GM21447 (cell line): ENCODE measurements around the gene LRRC31.

Source experiments
- ATAC-seq: cut with Tn5 transposase; IDR thresholded peaks from one replicate; pipeline ENCODE4 v1.9.1; 2021; ENCODE audit not compliant: unreplicated experiment

The LRRC31 gene

DNA sequence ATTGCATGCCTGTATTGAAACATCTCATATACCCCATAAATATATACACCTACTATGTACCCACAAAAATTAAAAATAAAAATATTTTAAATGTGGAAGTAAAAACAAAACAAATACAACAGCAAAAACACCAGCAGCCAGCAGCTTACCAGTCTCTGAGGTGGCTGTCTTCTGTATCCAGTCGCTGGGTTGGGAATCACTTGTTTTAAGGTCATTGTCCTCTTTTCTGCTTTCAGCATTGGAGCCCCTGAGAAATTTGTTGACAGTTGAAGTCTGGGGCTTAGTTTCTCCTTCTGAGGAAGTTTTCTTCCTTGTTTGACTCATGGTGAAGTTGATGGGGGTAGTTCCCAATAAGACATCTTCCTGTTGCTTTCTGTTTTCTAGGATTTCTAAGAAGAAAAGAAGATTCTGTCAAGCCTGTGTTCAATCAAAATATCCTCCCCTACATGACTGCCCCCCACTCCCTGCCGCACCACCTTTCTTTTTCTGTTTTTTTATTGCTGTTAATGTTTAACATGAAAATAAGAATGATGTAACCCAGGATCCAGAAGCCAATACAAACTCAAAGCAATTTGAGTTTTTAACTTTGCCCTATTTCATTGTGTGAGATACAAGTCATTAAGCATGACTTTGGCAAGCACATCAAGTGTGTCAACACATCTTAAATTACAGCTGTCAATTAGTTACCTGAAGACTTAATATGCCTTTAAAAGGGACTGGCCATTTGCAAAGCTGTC, at the start of gene LRRC31:
TSS of gene LRRC31 (minus strand) at position 452 of the 737 bp plus-strand sequence. CDS start at position 324, 128 bp downstream.
- no peak for ATAC-seq

DNA sequence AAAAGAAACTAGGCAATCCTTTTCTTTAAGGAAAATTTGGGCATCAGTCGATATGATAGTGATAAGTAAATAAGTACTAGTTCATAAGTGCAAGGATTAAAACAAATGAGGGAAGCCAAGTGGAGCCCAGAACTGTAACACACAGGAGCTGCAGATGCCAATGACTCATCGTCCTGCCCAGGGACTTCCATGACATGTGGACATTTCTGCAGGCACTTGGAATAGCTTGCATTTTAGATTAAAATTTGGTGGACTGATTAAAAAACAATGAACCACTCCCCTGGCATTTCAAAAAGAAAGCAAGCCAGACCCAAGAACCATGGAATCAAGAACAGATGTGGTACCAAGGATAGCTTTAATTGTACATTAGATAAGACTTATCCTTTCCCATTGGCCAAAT, 44.6 kb upstream of the LRRC31 start:
- no peak for ATAC-seq

DNA sequence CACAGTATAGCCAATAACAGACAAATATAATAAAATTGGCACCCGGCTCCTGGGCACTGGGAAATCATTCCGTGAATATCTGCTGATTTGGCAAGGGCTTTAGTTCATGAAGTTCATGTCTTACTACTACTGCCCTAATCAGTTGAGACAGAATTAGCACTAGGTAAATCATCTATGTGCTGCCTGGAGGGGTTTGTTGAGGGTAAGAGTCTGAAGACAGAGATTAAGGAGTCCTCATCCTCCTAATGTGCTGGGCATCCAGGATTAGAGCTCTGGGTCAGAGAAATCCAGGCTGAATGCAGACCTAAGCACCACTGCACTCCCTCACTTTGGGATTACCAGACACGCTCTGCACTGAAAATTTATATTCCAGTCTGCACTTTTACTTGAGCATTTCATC, 43.6 kb upstream of the LRRC31 start:
- ATAC-seq, result no peak

DNA sequence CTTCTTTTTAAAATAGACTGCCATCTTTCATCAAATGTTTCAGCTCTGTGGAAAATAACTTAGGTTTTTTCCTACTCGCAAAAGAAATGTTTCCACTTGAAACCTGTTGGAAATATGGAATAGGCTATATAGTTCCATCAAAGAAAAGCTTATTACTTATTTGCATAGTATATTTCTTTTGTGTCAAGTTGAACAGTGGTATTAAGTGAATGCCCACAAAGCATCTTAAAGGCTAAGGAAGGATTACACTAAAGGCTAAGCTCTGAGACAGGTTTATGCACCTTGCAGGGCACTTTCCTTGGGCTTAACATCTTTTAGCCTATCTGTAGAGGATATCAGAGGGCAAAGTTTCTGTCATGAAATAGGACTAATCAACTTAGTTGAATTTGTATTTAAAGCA, 41.5 kb upstream of the LRRC31 start, which contains the start of gene SAMD7:
TSS of gene SAMD7 (plus strand) at position 301 of the 400 bp plus-strand sequence. CDS start 7,927 bp downstream, outside the sequence.
- ATAC-seq, result no peak

DNA sequence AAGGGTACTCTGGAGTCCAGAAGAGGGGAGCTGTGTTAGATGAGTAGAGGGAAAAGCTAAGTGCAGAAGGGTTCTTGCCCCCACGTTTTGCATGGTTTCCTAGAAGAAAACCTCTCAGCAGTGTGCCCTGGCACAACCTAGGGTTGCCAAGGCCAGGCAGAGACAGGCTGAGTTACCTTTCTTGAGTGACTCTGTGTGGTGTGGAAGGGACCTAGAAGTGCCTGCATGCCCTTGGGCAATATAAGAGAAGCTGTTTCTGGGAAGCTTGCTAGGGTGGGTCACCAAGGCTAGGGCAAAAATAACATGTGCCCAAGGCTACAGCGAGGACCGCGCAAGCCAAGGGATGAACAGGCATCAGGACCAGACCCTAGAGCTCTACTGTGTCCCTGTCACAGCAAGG, 38.2 kb upstream of the LRRC31 start:
- no peak for ATAC-seq

DNA sequence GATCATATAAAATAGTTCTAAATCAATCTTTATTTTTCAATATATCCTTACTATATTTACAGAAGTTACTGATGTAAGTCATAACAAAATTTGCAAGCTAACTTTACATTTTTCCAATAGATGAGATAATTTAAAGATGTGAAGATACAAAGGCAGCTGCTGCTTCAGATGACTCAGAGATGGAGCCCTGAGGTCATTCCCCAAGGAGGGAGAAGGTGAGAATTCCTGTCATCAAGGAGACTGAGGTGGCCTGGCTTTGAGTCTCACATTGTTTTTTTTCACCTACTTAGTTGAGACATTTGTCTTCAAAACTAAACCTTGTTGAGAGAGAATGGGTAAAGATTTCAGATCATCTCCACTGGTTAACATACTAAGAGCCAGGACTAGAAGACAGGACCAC, 37.7 kb upstream of the LRRC31 start:
- ATAC-seq, result no peak

DNA sequence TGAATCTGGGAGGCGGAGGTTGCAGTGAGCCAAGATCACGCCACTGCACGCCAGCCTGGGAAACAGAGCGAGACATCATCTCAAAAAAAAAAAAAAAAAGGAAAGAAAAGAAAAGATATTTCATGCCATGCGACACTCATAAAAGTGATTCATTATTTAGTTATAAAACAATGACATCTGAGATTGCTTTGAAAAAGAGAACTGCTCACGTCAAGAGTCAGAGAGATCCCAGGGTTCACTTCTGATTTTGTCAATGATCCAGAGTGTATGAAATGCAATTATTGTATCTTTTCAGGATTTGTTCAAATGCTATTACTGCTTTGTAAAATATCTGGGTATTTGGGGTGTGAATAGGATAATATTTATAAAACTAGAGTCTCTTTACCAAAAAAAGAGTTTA, 35.7 kb upstream of the LRRC31 start:
- ATAC-seq, result no peak

DNA sequence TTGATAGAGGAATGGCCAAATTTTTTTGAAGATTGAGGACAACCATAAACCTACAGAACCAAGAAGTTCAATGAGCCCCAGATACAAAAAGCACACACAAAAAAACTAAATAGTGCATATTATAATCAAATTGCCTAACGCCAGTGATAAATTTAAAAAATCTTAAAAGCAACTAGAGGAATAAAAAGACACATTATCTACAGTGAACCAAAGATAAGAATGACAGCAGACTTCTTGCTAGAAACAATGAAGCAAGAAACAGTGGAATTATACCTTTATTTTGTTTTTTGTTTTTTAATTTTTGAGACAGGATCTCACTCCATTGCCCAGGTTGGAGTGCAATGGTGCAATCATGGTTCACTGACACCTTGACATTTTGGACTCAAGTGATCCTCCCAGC, 31.7 kb upstream of the LRRC31 start:
- ATAC-seq, result no peak

DNA sequence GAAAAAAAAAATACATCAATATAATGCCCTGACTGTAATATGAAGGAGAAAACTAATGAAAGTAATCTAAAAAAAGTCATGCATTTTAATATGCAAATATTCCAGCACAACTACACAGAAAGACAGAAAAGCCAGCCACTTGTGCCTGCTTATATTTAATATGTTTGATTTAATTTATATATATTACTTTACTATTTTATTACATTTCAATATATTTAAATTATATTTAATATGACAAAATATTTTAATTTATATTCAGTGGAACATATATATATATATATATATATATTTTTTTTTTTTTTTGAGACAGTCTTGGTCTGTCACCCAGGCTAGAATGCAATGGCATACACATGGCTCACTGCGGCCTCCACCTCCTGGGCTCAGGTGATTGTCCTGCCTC, 27.5 kb upstream of the LRRC31 start:
- ATAC-seq, result no peak

DNA sequence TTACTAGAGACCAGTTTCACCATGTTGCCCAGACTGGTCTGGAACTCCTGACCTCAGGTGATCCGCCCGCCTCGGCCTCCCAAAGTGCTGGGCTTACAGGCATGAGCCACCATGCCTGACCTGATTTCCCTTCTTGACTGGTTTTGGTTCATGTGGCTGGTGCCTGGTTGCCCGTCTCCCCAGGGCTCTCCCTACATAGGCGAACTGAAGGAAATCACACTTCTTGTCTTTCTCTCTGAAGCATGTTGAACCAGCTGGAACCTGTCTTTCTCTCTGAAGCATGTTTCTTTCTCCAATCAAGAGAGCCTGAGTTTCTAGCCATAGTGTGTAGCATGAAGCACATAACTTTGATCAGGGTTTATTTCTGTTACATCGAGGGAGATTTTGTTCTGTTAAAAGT, 25.3 kb upstream of the LRRC31 start:
- ATAC-seq, result no peak

DNA sequence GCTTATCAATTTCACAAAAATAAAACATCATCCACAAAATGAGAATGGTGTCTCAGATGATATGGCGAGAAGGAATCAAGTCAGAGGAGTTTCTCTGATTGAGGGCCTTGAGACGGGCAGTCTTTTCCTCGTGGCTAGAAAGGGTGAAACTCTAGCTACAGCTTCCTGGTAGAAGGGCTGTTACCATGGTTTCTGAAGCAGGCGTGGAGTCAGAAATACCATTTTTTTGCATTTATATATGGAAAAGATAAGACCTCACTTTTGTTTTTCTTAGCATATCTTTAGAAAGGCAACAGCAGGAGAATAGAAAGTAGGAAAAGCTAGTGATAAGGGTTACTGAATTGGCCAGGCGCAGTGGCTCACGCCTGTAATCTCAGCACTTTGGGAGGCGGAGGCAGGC, 24.4 kb upstream of the LRRC31 start:
- ATAC-seq, result no peak

DNA sequence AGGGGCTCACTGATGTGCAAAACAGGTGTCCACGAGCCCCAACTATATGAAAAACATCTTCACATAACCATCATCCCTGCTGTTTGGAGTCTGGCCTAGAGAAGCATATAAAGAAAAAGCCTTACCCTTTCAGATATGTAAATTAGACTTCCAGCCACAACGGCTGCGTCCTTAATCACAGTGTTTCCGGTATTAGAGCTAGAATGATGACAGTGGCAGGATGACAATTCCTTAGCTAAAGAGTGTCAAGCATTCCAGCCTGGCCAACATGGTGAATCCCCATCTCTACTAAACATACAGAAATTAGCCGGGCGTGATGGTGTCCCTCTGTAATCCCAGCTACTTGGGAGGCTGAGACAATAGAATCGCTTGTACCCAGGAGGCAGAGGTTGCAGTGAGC, 22.2 kb upstream of the LRRC31 start:
- ATAC-seq, result no peak

DNA sequence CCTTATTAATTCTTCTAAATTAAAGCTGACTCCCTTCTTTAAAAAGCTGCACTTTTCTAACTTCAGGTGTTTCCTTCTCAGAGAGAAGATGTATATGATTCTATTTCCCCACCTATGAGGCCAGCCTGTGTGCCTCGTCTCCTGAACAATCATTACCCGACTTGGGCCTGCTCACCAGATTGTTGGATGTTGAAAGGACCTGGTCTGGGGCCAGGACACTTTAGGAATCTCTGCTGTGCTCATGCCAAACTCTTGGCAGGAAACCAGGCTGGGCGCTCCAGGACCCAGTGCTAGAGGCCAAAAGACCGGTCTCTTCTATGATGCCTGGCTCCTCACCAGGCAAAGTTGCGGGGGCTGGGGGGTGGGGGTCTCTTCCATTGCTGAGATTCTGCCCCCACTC, 16.9 kb upstream of the LRRC31 start:
- ATAC-seq, result no peak

DNA sequence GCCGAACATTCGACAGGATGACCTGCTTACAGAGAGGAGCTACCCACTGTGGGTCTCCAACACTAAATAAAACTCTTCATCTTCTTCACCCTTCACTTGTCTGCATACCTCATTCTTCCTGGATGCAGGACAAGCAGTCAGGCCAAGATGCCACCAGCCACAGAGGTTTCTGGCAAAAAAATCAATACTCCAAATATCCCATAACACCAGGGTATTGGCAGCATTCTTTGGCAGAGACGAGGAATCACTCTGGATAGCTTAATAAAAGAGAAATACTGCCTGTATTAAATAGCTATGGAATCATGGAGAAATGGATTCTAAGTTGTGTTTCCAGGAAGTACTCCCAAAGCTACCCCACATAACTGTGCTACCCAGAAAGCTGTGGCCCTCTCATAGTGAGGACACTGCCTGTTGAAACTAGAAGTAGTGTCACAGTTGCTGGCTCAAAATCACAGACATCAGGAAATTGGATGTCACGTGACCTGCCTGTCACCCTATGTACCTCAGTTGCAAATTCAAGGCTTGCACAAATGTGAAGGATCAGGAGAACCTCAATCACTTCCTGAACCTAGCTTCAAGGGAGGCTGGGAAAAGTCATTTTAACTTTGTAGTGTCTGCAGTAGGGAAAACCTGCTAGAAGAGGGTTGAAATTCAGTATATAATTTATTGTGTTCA, 11.0 kb upstream of the LRRC31 start:
- no peak for ATAC-seq

DNA sequence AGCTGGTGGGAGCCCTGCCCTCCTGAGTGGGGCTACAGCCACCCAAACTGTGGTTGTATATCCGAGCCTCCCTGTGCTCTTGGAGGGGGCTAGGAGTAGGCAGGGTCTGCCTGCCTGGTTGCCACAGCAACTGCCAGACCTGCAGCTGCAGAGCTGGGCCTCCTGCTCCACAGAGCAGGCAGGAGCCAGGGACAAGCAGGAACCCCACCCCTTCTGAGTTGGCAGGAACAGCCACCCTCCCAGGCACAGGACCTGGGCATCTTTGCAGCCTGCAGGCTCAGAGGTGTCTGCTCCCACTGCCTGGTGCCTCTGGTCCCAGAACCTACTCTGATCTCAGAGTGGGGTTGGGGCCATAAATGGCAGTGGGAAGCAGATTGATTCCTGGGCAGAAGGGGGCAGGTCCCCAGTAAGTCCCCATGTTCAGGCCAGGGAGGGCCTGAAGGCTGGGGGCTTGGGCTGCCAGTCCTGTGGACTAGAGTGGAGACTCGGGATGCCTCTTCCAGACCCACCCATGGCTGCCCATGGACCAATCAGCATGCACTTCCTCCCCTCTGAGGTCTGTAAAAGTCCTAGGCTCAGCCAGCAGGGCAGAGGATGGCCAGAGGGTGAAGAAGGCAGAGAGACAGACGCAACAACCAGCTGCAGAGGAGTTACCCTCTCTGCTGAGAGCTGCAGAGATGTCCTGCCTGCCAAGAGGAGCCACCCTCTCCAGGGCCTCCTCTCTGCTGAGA, 10.3 kb upstream of the LRRC31 start:
- ATAC-seq, result no peak

DNA sequence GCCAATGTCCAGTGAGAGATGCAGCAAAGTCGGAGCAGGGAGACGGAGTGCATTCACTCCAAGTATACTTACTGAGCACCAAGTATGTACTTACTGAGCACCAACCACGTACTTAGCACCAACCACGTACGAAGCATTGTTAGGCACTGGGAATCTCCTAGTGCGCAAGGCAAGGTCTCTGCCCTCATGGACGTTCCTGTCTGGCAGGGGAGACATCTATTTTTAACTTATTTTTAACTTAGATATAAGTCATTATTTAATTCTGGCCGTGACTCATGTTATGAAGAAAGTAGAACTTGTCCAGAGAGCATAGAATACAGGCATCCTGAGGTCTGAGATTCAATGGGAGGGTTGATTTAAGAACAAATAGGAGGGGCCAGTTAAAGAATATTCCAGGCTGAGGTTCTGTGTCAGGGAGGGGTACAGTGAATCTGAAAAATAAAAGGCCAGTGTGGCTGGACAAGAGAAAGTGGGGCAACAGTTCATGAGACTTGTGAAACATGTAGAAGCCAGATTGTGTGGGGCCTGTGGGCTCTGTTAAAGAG, 9.3 kb upstream of the LRRC31 start:
- ATAC-seq, result no peak

DNA sequence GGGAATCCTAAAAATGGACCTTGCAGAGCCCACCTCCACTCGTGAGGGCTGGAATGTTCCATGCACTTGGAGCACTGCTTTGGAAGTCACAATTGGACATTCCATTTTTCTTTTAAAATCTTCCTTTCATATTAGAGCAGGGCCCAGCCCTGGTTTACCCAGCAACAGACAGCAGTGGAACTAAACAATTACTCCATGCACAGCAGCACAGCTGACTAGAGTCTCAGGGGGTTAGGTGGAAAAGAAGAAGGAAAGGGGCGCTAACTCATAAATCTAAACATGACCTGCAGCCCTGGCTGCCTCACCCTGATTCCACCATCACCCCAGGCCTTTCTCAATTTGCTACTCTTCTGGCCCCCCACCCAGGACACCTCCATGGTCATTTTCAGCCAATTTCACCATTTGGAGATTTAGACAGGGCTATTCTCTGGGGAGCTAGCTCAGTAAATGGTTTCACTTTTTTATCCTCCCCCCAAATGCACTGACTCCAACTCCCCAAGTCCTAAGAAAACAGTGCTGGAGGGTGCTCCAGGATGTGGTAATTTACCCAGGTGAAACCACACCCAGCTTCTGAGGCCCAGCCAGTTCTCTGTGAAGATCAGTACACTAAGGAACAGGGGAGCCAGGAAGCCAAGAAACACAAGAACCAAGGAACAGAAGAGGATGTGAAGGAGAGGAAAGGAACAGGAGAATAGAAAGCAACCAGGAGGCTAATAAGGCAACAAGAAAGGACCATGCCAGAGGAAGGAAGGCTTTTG, 1.6 kb upstream of the LRRC31 start:
- ATAC-seq, result peak; percentile 55

DNA sequence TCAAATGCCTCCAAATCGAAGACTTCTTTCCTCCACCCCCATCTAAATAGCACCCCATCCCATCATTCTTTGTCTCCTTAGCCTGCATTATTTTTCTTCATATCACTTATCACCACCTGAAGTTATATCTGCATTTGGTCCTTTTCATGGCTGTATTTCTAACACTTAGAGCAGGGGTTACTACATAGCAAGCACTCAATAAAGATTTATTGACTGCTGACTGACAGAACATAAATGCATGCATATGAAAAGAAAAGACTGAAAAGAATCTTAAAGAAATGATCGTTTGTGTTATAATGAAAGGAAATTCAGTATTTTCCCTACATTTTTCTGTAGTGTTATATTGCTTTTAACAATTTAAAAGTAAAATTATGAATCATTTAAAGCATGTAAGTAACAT, 1.4 kb downstream of the LRRC31 start:
- no peak for ATAC-seq

DNA sequence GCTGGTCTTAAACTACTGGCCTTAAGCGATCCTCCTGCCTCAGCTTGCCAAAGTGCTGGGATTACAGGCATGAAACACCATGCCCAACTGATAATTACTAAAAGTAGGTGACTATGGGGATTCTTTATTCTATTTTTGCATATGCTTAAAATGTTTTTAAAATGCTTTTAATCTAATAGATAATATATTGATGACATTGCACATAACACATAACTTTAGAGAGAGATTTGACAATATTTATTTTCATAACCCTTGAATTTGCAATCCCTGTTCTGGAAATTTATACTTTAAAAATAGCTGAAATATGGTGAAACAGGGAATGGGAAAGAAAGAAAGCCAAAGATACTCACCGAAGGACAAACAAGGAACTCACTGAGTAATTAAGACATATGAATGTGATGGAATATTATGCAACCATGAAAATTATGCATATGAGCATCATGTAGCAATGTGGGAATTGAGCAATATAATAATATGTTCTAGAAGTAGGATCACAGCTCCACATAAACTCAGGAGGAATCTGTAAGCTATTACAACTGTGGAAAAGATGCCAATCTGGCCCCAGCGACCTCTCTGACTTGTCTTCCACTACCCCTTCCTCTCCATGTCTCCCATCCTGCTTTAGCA, 2.0 kb downstream of the LRRC31 start:
- ATAC-seq, result no peak

DNA sequence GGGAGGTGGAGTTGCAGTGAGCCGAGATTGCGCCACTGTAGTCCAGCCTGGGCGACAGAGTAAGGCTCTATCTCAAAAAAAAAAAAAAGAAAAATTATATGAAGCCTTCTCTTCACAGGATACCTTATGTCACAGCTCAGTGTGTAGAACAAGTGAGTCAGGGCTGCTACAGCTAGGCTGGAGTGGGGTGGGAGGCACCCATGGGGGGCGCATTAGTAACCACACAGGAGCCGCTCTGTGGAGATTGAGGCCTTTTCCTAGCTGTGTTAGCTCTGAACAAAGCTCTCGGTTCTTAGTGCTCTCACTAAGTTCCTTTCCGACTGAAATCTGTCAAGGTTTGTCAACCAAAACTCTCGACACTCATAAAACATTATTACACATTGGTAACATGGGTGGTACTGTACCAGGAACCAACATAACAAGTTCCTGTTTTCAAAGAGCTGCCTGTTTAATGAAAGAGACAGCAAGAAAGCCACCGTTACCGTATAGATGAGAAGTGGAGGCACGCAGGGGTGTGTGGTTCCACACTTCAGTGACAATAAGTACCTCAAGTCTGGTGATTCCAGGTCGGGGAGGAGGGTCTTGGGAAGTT, 4.5 kb downstream of the LRRC31 start:
- ATAC-seq, result no peak
